WTC11 (cell line): Measurements from ENCODE around the gene APOBEC3H. TPM values are rescaled to one million over a fixed set of nuclear protein-coding genes. Genes with fewer than 3 reads are reported as not detected.

Source experiments
- ATAC-seq: fragments of 200-7000 bp; cut with Tn5 transposase; 2 replicates; pipeline ENCODE4 v1.10.0; 2021; ENCODE audit warnings: mild to moderate bottlenecking, moderate library complexity
- CTCF ChIA-PET: fragments of 300-600 bp; sonication (Branson Sonifier 250); formaldehyde crosslinking; loops from one replicate; lab custom pipeline; 2021; ENCODE audit warnings: antibody characterized with exemption; lab: Charles Lee
- POLR2A ChIA-PET: fragments of 350-600 bp; sonication (Branson Sonifier 250); formaldehyde crosslinking; loops from one replicate; lab custom pipeline; 2021; ENCODE audit warnings: antibody characterized with exemption; lab: Charles Lee
- DNase-seq: peaks from one replicate; pipeline ENCODE4 v3.0.0; 2021; ENCODE audit warnings: low spot score
- H3K27ac Mint-ChIP-seq: 2 replicates; pipeline ENCODE4 v1.8.0; 2021; ENCODE audit warnings: mixed read lengths
- H3K27me3 Mint-ChIP-seq: 2 replicates; pipeline ENCODE4 v1.8.0; 2021; ENCODE audit warnings: low read depth, mild to moderate bottlenecking, moderate library complexity, mixed read lengths
- H3K36me3 Mint-ChIP-seq: 2 replicates; pipeline ENCODE4 v1.8.0; 2021; ENCODE audit warnings: mixed read lengths
- H3K4me1 Mint-ChIP-seq: 2 replicates; pipeline ENCODE4 v1.8.0; 2022; ENCODE audit warnings: mixed read lengths
- H3K4me3 Mint-ChIP-seq: 2 replicates; pipeline ENCODE4 v1.8.0; 2021; ENCODE audit warnings: mild to moderate bottlenecking, moderate library complexity, mixed read lengths
- H3K9me3 Mint-ChIP-seq: 2 replicates; pipeline ENCODE4 v1.8.0; 2021; ENCODE audit warnings: mixed read lengths
- ATF1 ChIP-seq: sonication (generic); formaldehyde crosslinking; IDR thresholded peaks from 2 replicates; pipeline ENCODE4 v1.8.1; 2023; ENCODE audit warnings: mild to moderate bottlenecking, moderate library complexity, missing genetic modification reagents
- GABPB1 ChIP-seq: sonication (generic); formaldehyde crosslinking; IDR thresholded peaks from 2 replicates; pipeline ENCODE4 v1.8.1; 2023; ENCODE audit warnings: mild to moderate bottlenecking, missing genetic modification reagents
- GRHL2 ChIP-seq: fragments of 250-450 bp; sonication (Bioruptor Pico); IDR thresholded peaks from 2 replicates; pipeline ENCODE4 v1.8.0; 2022; ENCODE audit warnings: mild to moderate bottlenecking, moderate library complexity; ENCODE audit not compliant: insufficient replicate concordance, severe bottlenecking
- MYBL2 ChIP-seq: sonication (generic); formaldehyde crosslinking; IDR thresholded peaks from 2 replicates; pipeline ENCODE4 v1.8.1; 2023; ENCODE audit warnings: mild to moderate bottlenecking, moderate library complexity, missing genetic modification reagents
- NR2C2 ChIP-seq: sonication (generic); formaldehyde crosslinking; IDR thresholded peaks from 2 replicates; pipeline ENCODE4 v1.8.0; 2022; ENCODE audit warnings: mild to moderate bottlenecking, missing genetic modification reagents
- ZBTB21 ChIP-seq: sonication (generic); formaldehyde crosslinking; IDR thresholded peaks from 2 replicates; pipeline ENCODE4 v1.8.1; 2023; ENCODE audit warnings: mild to moderate bottlenecking, missing genetic modification reagents, borderline replicate concordance
- total RNA-seq: library from RNA; stranded (reverse); gene quantifications from 3 replicates; pipeline ENCODE4 v1.2.3, GENCODE V29; 2021
- TF ChIP-seq, protein P1 (sequence below): sonication (generic); formaldehyde crosslinking; IDR thresholded peaks from 2 replicates; pipeline ENCODE4 v1.8.0; 2022; ENCODE audit warnings: missing genetic modification reagents
- TF ChIP-seq, protein P2 (sequence below): sonication (generic); formaldehyde crosslinking; IDR thresholded peaks from 2 replicates; pipeline ENCODE4 v1.8.0; 2022; ENCODE audit warnings: mild to moderate bottlenecking, missing genetic modification reagents
- TF ChIP-seq, protein P3 (sequence below): sonication (generic); formaldehyde crosslinking; IDR thresholded peaks from 2 replicates; pipeline ENCODE4 v1.8.0; 2022; ENCODE audit warnings: mild to moderate bottlenecking, missing genetic modification reagents
- TF ChIP-seq, protein P4 (sequence below): sonication (generic); formaldehyde crosslinking; conservative IDR thresholded peaks from 2 replicates; pipeline ENCODE4 v1.8.1; 2022; ENCODE audit warnings: mild to moderate bottlenecking, missing genetic modification reagents
- TF ChIP-seq, protein P5 (sequence below): fragments of 250-450 bp; sonication (Bioruptor Pico); IDR thresholded peaks from 2 replicates; pipeline ENCODE4 v1.9.0; 2021; ENCODE audit warnings: mild to moderate bottlenecking
- TF ChIP-seq, protein P6 (sequence below): fragments of 250-450 bp; sonication (Bioruptor Pico); IDR thresholded peaks from 2 replicates; pipeline ENCODE4 v2.1.2; 2022; ENCODE audit warnings: mild to moderate bottlenecking, moderate library complexity
- TF ChIP-seq, protein P7 (sequence below): sonication (generic); formaldehyde crosslinking; IDR thresholded peaks from 2 replicates; pipeline ENCODE4 v1.8.1; 2023; ENCODE audit warnings: mild to moderate bottlenecking, missing genetic modification reagents

The APOBEC3H gene
- total RNA-seq, 1 experiment from 2014 or later: 0.42 TPM

DNA sequence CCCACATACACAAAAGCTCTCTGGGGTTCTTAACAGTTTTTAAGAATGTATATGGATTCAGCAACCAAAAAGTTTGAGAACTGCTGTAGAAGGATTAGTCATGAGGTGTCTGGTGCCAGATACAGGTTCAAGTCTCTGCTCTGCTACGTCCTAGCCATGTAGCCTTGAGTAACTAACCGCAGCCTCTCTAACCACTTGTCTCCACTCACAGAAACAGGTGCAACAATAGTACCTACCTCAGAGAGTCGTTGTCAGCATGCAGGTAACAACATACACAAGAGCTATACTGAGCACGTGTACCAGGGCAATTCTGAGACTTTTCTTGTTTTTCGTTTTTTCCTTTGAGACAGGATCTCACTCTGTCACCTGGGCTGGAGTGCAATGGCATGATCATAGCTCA lies 28.6 kb downstream of the APOBEC3H start:
- no peak for ATAC-seq
- H3K27ac Mint-ChIP-seq: no peak overlapping the region
- POLR2A ChIA-PET: interaction anchor here (1.1 kb wide), 1 partner anchor 10 kb away, joined by 3 read pairs; no protein-coding TSS in a partner anchor
- CTCF ChIA-PET: interaction anchor here (0.7 to 1.4 kb wide), 3 partner anchors 10 to 205 kb away, joined by 3 to 6 read pairs (median 3); no protein-coding TSS in a partner anchor
- TF ChIP-seq NR2C2 (CRISPR knock-in tag): no peak
- TF ChIP-seq GRHL2: no peak
- TF ChIP-seq, protein P1, sequence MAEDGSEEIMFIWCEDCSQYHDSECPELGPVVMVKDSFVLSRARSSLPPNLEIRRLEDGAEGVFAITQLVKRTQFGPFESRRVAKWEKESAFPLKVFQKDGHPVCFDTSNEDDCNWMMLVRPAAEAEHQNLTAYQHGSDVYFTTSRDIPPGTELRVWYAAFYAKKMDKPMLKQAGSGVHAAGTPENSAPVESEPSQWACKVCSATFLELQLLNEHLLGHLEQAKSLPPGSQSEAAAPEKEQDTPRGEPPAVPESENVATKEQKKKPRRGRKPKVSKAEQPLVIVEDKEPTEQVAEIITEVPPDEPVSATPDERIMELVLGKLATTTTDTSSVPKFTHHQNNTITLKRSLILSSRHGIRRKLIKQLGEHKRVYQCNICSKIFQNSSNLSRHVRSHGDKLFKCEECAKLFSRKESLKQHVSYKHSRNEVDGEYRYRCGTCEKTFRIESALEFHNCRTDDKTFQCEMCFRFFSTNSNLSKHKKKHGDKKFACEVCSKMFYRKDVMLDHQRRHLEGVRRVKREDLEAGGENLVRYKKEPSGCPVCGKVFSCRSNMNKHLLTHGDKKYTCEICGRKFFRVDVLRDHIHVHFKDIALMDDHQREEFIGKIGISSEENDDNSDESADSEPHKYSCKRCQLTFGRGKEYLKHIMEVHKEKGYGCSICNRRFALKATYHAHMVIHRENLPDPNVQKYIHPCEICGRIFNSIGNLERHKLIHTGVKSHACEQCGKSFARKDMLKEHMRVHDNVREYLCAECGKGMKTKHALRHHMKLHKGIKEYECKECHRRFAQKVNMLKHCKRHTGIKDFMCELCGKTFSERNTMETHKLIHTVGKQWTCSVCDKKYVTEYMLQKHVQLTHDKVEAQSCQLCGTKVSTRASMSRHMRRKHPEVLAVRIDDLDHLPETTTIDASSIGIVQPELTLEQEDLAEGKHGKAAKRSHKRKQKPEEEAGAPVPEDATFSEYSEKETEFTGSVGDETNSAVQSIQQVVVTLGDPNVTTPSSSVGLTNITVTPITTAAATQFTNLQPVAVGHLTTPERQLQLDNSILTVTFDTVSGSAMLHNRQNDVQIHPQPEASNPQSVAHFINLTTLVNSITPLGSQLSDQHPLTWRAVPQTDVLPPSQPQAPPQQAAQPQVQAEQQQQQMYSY (CRISPR knock-in tag): no peak
- TF ChIP-seq, protein P2, sequence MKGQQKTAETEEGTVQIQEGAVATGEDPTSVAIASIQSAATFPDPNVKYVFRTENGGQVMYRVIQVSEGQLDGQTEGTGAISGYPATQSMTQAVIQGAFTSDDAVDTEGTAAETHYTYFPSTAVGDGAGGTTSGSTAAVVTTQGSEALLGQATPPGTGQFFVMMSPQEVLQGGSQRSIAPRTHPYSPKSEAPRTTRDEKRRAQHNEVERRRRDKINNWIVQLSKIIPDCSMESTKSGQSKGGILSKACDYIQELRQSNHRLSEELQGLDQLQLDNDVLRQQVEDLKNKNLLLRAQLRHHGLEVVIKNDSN: no peak
- no peak for TF ChIP-seq GABPB1 (CRISPR knock-in tag)
- TF ChIP-seq, protein P3, sequence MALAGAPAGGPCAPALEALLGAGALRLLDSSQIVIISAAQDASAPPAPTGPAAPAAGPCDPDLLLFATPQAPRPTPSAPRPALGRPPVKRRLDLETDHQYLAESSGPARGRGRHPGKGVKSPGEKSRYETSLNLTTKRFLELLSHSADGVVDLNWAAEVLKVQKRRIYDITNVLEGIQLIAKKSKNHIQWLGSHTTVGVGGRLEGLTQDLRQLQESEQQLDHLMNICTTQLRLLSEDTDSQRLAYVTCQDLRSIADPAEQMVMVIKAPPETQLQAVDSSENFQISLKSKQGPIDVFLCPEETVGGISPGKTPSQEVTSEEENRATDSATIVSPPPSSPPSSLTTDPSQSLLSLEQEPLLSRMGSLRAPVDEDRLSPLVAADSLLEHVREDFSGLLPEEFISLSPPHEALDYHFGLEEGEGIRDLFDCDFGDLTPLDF (CRISPR knock-in tag): no peak
- H3K4me1 Mint-ChIP-seq: peaks cover 12% of the 10 kb centered on the region
- no peak for DNase-seq
- H3K36me3 Mint-ChIP-seq: no peaks in the 10 kb centered on the region
- H3K9me3 Mint-ChIP-seq: no peaks in the 10 kb centered on the region
- no peaks in the 10 kb centered on the region for H3K27me3 Mint-ChIP-seq
- no peak overlapping the region for H3K4me3 Mint-ChIP-seq

DNA sequence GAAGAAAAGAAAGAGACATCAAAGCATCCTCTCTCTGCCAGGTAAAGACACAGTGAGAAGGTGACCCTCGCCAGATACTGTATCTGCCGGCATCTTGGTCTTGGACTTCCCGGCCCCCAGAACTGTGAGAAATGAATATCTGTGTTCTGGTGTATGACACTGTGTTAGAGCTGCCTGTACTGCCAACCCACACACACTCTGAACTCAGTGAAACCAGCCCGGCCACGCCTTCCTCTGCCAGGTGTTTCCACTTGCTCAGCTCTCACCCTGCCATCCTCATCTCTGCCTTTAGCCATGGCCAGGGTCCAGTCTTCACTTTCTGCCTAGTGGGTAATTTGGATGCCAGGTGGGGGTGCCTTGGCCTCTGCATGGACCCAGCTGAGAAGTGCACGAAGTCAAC lies 31.5 kb downstream of the APOBEC3H start:
- no peaks in the 10 kb centered on the region; the same call in 1 of the 2 replicates for H3K27me3 Mint-ChIP-seq
- TF ChIP-seq ATF1 (CRISPR knock-in tag) (no peak), ZBTB21 (CRISPR knock-in tag) (no peak), MYBL2 (CRISPR knock-in tag) (no peak)
- TF ChIP-seq, protein P4, sequence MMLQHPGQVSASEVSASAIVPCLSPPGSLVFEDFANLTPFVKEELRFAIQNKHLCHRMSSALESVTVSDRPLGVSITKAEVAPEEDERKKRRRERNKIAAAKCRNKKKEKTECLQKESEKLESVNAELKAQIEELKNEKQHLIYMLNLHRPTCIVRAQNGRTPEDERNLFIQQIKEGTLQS (CRISPR knock-in tag): no peak
- TF ChIP-seq, protein P5, sequence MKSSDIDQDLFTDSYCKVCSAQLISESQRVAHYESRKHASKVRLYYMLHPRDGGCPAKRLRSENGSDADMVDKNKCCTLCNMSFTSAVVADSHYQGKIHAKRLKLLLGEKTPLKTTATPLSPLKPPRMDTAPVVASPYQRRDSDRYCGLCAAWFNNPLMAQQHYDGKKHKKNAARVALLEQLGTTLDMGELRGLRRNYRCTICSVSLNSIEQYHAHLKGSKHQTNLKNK (CRISPR knock-in tag): no peak
- TF ChIP-seq, protein P6, sequence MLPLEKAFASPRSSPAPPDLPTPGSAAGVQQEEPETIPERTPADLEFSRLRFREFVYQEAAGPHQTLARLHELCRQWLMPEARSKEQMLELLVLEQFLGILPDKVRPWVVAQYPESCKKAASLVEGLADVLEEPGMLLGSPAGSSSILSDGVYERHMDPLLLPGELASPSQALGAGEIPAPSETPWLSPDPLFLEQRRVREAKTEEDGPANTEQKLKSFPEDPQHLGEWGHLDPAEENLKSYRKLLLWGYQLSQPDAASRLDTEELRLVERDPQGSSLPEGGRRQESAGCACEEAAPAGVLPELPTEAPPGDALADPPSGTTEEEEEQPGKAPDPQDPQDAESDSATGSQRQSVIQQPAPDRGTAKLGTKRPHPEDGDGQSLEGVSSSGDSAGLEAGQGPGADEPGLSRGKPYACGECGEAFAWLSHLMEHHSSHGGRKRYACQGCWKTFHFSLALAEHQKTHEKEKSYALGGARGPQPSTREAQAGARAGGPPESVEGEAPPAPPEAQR (CRISPR knock-in tag): no peak
- TF ChIP-seq, protein P7, sequence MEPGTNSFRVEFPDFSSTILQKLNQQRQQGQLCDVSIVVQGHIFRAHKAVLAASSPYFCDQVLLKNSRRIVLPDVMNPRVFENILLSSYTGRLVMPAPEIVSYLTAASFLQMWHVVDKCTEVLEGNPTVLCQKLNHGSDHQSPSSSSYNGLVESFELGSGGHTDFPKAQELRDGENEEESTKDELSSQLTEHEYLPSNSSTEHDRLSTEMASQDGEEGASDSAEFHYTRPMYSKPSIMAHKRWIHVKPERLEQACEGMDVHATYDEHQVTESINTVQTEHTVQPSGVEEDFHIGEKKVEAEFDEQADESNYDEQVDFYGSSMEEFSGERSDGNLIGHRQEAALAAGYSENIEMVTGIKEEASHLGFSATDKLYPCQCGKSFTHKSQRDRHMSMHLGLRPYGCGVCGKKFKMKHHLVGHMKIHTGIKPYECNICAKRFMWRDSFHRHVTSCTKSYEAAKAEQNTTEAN (CRISPR knock-in tag): no peak
- TF ChIP-seq, all 79 proteins: peak for 0
- DNase-seq (no peak), ATAC-seq (no peak)
- no peak overlapping the region for H3K4me3 Mint-ChIP-seq
- no peaks in the 10 kb centered on the region for H3K36me3 Mint-ChIP-seq
- H3K27ac Mint-ChIP-seq: no peak overlapping the region
- ChIA-PET CTCF (no interaction called here), POLR2A (no interaction called here)
- peaks cover 27% of the 10 kb centered on the region for H3K4me1 Mint-ChIP-seq
- no peaks in the 10 kb centered on the region for H3K9me3 Mint-ChIP-seq
